Stimulated activated CD8-positive, alpha-beta memory T cell treated with anti-CD3 and anti-CD28 coated beads, Interleukin-12 subunit alpha, Interleukin-12 subunit beta, amount 100 ng/mL, for 4 hours (primary cell): ENCODE data around the gene PDE3A.
"Not testable (repeated sequence)": the region's sequence is repeated elsewhere in the genome, so short reads cannot be mapped to it uniquely, and the experiment has no call there.

Experiments used
- DNase-seq: peaks from one replicate; pipeline ENCODE4 v3.0.0-alpha.2; 2020; ENCODE audit warnings: low read depth

Gene PDE3A

GRCh38 chr12:20374795-20375194, 6.5 kb downstream of the PDE3A start:
- no peak for DNase-seq

- DNase-seq: no peak
Observed at GRCh38 chr12:20375560-20375959, 7.2 kb downstream of the PDE3A start.

- no peak for DNase-seq
Observed at GRCh38 chr12:20376984-20377383, 8.6 kb downstream of the PDE3A start.

- DNase-seq: no peak
Observed at GRCh38 chr12:20377750-20378149, 9.4 kb downstream of the PDE3A start.

GRCh38 chr12:20382117-20382516, 13.8 kb downstream of the PDE3A start:
- DNase-seq: no peak

- DNase-seq: no peak
Observed at GRCh38 chr12:20383612-20384011, 15.3 kb downstream of the PDE3A start.

GRCh38 chr12:20384836-20385235, 16.5 kb downstream of the PDE3A start:
- DNase-seq: not testable (repeated sequence)

- DNase-seq: no peak
Observed at GRCh38 chr12:20390846-20391245, 22.5 kb downstream of the PDE3A start.

- DNase-seq: no peak
Observed at GRCh38 chr12:20392339-20392738, 24.0 kb downstream of the PDE3A start.

GRCh38 chr12:20393707-20394106, 25.4 kb downstream of the PDE3A start:
- no peak for DNase-seq

GRCh38 chr12:20395791-20396550, 27.6 kb downstream of the PDE3A start:
- no peak for DNase-seq

GRCh38 chr12:20398686-20399085, 30.3 kb downstream of the PDE3A start:
- DNase-seq: no peak

- no peak for DNase-seq
Observed at GRCh38 chr12:20400003-20400402, 31.7 kb downstream of the PDE3A start.

GRCh38 chr12:20403230-20403629, 34.9 kb downstream of the PDE3A start:
- no peak for DNase-seq

GRCh38 chr12:20404576-20405346, 36.4 kb downstream of the PDE3A start:
- DNase-seq: no peak

GRCh38 chr12:20409607-20410377, 41.5 kb downstream of the PDE3A start:
- DNase-seq: no peak

GRCh38 chr12:20410734-20411133, 42.4 kb downstream of the PDE3A start:
- no peak for DNase-seq

GRCh38 chr12:20411345-20411744, 43.0 kb downstream of the PDE3A start:
- no peak for DNase-seq

- DNase-seq: no peak
Observed at GRCh38 chr12:20415028-20415427, 46.7 kb downstream of the PDE3A start.

GRCh38 chr12:20415641-20416040, 47.3 kb downstream of the PDE3A start:
- DNase-seq: no peak

- no peak for DNase-seq
Observed at GRCh38 chr12:20420557-20420956, 52.2 kb downstream of the PDE3A start.

GRCh38 chr12:20421421-20421820, 53.1 kb downstream of the PDE3A start:
- no peak for DNase-seq

- no peak for DNase-seq
Observed at GRCh38 chr12:20423557-20423956, 55.2 kb downstream of the PDE3A start.
